GM13977 (cell line): Measurements from ENCODE around the gene CRHR1.

Experiments used
- DNase-seq: peaks from one replicate; pipeline ENCODE4 v3.0.0; 2012; ENCODE audit warnings: low spot score
- in situ Hi-C: fragments of 300-500 bp; cut with MboI; formaldehyde crosslinking; loops from one replicate; pipeline ENCODE4 v1.12.0; 2022; ENCODE audit warnings: low sequenced_read_pairs, low pct_unique_long_range_greater_than_20kb, mixed read lengths, inconsistent platforms; ENCODE audit not compliant: unreplicated experiment
- TF ChIP-seq, protein P1 (sequence below): IDR thresholded peaks from 2 replicates; pipeline ENCODE4 v1.5.1; 2012; ENCODE audit warnings: mild to moderate bottlenecking, control low read depth; ENCODE audit not compliant: insufficient read depth; ENCODE audit errors: extremely low read depth, missing control alignments

The CRHR1 gene

DNA sequence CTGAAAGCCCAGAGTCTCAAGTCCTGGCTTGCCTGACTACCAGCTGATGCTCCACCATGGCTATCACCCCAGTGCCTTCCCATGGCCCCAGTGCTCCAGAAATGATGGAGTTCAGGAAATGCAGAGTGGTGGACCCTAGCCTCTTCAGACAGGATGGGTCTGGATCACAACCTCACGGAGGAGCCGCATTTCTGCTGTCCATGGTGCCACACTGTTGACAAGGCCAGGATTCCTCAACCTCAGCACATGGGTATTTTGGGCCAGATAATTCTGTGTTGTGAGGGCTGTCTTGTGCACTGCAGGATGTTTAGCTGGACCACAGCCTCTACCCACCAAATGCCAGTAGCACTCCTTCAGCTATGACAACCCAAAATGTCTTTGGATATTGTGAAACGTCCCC is 6.7 kb upstream of the CRHR1 start:
- DNase-seq, result no peak
- TF ChIP-seq, protein P1, sequence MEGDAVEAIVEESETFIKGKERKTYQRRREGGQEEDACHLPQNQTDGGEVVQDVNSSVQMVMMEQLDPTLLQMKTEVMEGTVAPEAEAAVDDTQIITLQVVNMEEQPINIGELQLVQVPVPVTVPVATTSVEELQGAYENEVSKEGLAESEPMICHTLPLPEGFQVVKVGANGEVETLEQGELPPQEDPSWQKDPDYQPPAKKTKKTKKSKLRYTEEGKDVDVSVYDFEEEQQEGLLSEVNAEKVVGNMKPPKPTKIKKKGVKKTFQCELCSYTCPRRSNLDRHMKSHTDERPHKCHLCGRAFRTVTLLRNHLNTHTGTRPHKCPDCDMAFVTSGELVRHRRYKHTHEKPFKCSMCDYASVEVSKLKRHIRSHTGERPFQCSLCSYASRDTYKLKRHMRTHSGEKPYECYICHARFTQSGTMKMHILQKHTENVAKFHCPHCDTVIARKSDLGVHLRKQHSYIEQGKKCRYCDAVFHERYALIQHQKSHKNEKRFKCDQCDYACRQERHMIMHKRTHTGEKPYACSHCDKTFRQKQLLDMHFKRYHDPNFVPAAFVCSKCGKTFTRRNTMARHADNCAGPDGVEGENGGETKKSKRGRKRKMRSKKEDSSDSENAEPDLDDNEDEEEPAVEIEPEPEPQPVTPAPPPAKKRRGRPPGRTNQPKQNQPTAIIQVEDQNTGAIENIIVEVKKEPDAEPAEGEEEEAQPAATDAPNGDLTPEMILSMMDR, result no peak

DNA sequence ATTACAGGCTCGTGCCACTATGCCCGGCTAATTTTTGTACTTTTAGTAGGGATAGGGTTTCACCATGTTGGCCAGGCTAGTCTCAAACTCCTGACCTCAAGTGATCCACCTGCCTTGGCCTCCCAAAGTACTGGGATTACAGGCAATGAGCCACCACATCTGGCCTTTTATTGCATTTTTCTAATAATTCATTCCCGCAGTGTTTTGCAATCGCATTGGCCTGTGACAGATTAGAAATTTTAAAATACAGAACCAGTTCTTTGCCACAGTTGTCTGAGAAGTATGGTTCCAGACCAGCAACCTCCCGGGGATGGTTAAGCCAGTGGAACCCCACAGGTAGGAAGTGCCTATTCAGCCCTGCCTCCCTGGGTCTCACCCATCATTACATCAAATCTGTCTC is 3.2 kb upstream of the CRHR1 start:
- in situ Hi-C loops, result no loop called here
- DNase-seq, result no peak
- TF ChIP-seq, protein P1, result no peak

More for the DNA sequence above, 6.7 kb upstream of the CRHR1 start:
- in situ Hi-C loops, result no loop called here

DNA sequence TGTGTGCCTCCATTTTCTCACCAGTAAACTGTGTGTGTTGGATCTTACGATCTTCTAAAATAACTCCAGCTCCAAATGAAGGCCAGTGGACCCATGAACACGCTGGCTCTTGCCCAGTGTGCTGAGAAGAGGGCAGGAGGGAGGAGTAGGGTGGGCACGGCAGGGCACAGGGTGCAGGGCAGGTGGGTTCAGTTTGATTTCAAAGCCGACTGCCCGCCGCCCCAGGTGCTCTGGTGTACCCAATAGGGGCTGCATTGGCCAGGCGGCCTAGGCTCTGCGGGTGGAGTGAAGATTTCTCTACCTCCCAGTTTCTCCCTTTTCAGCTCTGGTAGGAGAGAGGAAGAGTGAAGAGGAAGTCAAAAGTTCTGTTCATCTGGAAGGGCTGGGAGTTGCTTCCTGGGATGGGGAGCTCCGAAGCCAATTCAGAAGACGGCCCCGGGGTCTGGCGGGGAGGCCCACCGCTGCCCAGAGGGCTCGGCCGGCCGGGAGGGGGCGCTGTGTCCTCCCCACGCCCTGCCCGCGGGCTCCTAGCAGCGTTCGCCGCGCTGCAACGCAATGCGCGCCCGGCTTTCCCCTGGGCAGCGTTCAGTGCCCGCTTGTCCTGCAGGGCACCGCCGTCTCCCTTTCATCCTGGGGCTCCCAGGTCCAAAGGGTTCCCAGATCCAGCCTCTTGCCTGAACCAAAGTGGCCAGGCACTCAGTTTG is 1.1 kb upstream of the CRHR1 start:
- DNase-seq, result peak; percentile 58
- TF ChIP-seq, protein P1, result peak; percentile 46
- in situ Hi-C loops, result no loop called here

DNA sequence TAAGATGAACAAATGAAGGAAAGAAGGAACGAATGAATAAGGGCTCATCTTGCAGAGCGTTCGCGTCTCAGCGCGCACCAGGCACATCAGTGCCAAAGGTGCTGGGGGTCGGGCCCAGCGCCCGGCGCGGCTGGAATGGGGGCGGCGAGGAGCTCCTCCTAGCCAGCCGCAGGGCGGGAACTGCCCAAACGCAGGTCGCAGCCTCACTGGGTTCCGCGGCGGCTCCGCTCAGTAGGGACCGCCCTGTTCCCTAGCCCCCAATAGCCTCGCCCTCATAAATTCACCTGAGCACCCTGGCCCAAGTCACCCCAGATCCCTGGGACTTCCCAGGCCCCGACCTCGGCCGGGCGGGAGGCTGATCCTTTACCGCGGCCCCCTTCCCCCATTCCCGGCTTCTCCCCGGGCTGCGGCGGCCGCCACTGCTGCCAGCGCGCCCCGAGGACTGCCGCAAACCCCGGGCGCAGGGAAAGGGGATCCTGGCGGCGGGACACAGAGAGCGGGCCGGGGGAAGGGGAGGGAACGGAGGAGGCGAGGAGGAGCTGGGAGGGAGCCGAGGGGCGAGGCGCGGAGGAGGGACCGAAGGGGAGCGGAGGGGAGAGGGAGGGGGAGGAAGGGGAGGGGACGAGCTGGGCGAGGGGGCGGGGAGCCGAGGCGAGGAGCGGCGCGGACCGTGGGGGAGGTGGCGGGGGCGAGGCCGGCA is 377 bp upstream of the CRHR1 start:
- in situ Hi-C loops, result no loop called here
- peak; percentile 42 for DNase-seq
- TF ChIP-seq, protein P1, result no peak

DNA sequence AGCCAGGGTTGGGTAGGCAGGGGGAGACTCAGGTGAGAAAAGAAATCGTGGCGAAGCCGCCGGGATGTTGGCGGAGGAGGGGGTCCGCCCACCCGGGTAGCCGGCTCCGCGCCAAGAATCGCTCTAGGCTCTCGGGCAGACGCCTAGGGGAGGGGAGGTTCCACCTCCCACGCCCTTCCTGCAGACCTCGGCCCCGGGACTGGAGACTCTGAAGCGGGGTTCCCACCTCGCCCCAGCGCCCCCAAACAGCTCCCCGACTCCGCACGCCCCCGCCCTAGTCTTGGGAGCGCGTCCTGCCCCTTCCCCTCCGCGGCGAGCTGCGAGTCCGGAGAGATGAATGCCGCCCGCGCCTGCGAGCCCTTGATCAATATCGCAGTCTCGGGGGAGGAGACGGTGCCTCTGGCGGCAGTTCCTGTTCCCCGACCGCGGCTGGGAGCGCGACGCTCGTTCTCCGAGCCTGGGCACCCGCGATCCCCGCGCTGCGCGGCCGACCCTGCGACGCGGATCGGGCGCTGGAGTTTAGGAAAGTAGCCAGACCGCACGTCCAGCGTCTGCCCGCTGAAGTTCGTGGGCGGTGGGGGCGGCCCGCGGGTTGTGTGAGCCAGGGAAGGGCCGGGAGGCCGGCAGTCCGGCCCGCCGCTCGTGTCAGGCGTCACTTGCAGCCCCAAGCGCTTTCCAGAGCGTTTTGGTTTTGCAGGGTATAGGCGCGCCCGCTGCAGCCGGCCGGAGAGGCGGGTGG is 790 bp downstream of the CRHR1 start:
- DNase-seq, result peak; percentile 74
- TF ChIP-seq, protein P1, result no peak

DNA sequence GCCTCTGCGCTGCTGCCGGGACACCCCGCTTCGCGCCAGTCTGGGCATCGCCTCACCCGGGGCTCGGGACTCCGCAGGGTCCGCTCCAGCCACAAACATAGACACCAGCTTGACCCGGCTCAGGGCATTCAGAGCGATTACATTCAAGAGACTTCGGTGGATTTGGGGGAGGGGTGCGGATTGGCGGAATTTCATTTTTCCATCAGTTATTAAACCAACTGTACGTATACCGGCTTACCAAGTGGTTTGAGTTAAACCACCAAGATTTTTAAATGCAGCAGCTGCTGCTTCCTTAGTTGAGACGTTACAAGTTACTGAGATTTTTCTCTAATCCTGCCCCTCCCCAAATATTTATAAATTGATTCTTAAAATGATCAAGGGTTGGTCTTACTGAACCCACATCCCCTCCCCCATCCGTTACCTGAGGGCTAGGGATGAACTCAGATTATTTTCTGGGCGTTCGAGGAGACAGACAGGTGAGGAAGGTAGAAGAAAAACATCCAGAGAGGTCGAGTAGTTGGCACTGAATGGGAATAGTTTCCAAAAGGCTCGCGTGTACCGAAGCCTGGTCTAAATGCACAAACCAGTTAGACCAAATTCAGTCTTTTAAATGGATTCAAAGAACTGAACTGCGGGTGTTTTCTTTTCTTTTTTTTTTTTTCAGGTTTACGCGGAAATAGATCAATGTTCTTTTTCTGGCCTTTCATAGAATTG is 1.5 kb downstream of the CRHR1 start:
- in situ Hi-C loops, result no loop called here
- DNase-seq, result no peak
- TF ChIP-seq, protein P1, result no peak

More for the DNA sequence above, 790 bp downstream of the CRHR1 start:
- in situ Hi-C loops, result no loop called here
